GM23338 (cell line): ENCODE data around the gene NPPA. TPM values are rescaled to one million over a fixed set of nuclear protein-coding genes. Genes with fewer than 3 reads are reported as not detected.

Experiments used
- ATAC-seq: fragments of 200-7000 bp; cut with Tn5 transposase; 3 replicates; pipeline ENCODE4 v1.9.1; 2020
- DNase-seq: peaks from one replicate; pipeline ENCODE4 v3.0.0-alpha.2; 2015; ENCODE audit warnings: low spot score
- H2AFZ ChIP-seq: fragments of 200-600 bp; sonication (generic); 2 replicates; pipeline ENCODE4 v1.8.0; 2016; ENCODE audit warnings: antibody characterized with exemption, mild to moderate bottlenecking, moderate library complexity
- H3F3A ChIP-seq: fragments of 200-600 bp; sonication (generic); replicated peaks from 2 replicates; pipeline ENCODE4 v1.8.0; 2017; ENCODE audit warnings: antibody characterized with exemption, mixed run types, low read depth
- H3K27ac ChIP-seq: fragments of 200-600 bp; sonication (generic); 2 replicates; pipeline ENCODE4 v1.6.1; 2016; ENCODE audit warnings: low read depth
- H3K27me3 ChIP-seq: fragments of 200-600 bp; sonication (generic); 2 replicates; pipeline ENCODE4 v1.8.0; 2016; ENCODE audit warnings: mild to moderate bottlenecking, mixed run types, moderate library complexity; ENCODE audit not compliant: insufficient read depth
- H3K36me3 ChIP-seq: fragments of 200-600 bp; sonication (generic); 2 replicates; pipeline ENCODE4 v1.8.0; 2016; ENCODE audit warnings: mild to moderate bottlenecking; ENCODE audit not compliant: insufficient read depth
- H3K4me1 ChIP-seq: fragments of 200-600 bp; sonication (generic); 2 replicates; pipeline ENCODE4 v1.8.0; 2016; ENCODE audit warnings: mild to moderate bottlenecking, moderate library complexity; ENCODE audit not compliant: insufficient read depth
- H3K4me2 ChIP-seq: fragments of 200-600 bp; sonication (generic); 2 replicates; pipeline ENCODE4 v1.7.1; 2017; ENCODE audit warnings: mixed run types
- H3K4me3 ChIP-seq: fragments of 200-600 bp; sonication (generic); 2 replicates; pipeline ENCODE4 v1.6.1; 2016; ENCODE audit warnings: mixed run types
- H3K79me2 ChIP-seq: fragments of 200-600 bp; sonication (generic); replicated peaks from 2 replicates; pipeline ENCODE4 v1.8.0; 2017; ENCODE audit warnings: mild to moderate bottlenecking; ENCODE audit not compliant: insufficient read depth
- H3K9me2 ChIP-seq: fragments of 200-600 bp; sonication (generic); 2 replicates; pipeline ENCODE4 v1.8.0; 2017; ENCODE audit not compliant: insufficient read depth
- H4K20me1 ChIP-seq: fragments of 200-600 bp; sonication (generic); replicated peaks from 2 replicates; pipeline ENCODE4 v1.8.0; 2017; ENCODE audit warnings: mild to moderate bottlenecking; ENCODE audit not compliant: insufficient read depth
- H3K27ac Mint-ChIP-seq: 2 replicates; pipeline ENCODE4 v1.8.0; 2020; ENCODE audit warnings: inconsistent platforms, mild to moderate bottlenecking, moderate library complexity, mixed read lengths
- H3K27me3 Mint-ChIP-seq: 3 replicates; pipeline ENCODE4 v1.8.0; 2022; ENCODE audit warnings: low read depth, mild to moderate bottlenecking, moderate library complexity, mixed read lengths, inconsistent platforms; ENCODE audit not compliant: insufficient read depth, poor library complexity
- H3K36me3 Mint-ChIP-seq: 3 replicates; pipeline ENCODE4 v1.8.0; 2021; ENCODE audit warnings: low read depth, mild to moderate bottlenecking, inconsistent platforms, moderate library complexity, mixed read lengths
- H3K4me1 Mint-ChIP-seq: 3 replicates; pipeline ENCODE4 v1.8.0; 2020; ENCODE audit warnings: mild to moderate bottlenecking, inconsistent platforms, mixed read lengths
- H3K4me3 Mint-ChIP-seq: 3 replicates; pipeline ENCODE4 v1.8.0; 2021; ENCODE audit warnings: moderate library complexity, mild to moderate bottlenecking, inconsistent platforms, mixed read lengths
- H3K9me3 Mint-ChIP-seq: 3 replicates; pipeline ENCODE4 v1.8.0; 2020; ENCODE audit warnings: moderate library complexity, mild to moderate bottlenecking, inconsistent platforms, mixed read lengths
- NANOG ChIP-seq: IDR thresholded peaks from 2 replicates; pipeline ENCODE4 v1.6.1; 2016; ENCODE audit warnings: antibody characterized with exemption, borderline replicate concordance
- POLR2AphosphoS5 ChIP-seq: IDR thresholded peaks from 2 replicates; pipeline ENCODE4 v1.6.1; 2016; ENCODE audit warnings: antibody characterized with exemption, low read depth
- STAT1 ChIP-seq: IDR thresholded peaks from one replicate; pipeline ENCODE4 v1.6.1; 2016; ENCODE audit warnings: antibody characterized with exemption; ENCODE audit not compliant: unreplicated experiment
- ZNF331 ChIP-seq: fragments of 250-450 bp; sonication (Bioruptor Pico); IDR thresholded peaks from 2 replicates; pipeline ENCODE4 v1.5.0; 2020; ENCODE audit warnings: low read depth, mild to moderate bottlenecking, moderate library complexity
- polyA plus RNA-seq: library from polyadenylated mRNA; unstranded; fragments of >200 nt; fragmentation: Nextera tagmentation; extraction: Ambion mirVana; gene quantifications from 2 replicates; pipeline ENCODE4 v1.2.1, GENCODE V29; 2016
- total RNA-seq: library from RNA; depleted of rRNA; stranded (reverse); fragments of >200 nt; shearing (Covaris generic); gene quantifications from 2 replicates; pipeline ENCODE4 v1.2.3, GENCODE V29; 2014
- TF ChIP-seq, protein P1 (sequence below): IDR thresholded peaks from one replicate; pipeline ENCODE4 v1.6.1; 2018; ENCODE audit warnings: antibody characterized with exemption; ENCODE audit not compliant: unreplicated experiment
- TF ChIP-seq, protein P2 (sequence below), 2 experiments: fragments of 200-600 bp in 1 of 2; sonication (generic) in 1 of 2; conservative IDR thresholded peaks; 2 replicates each; pipeline versions ENCODE4 v1.5.1 to v1.6.1; 2016 to 2017; ENCODE audit warnings: antibody characterized with exemption in 2 of 2, low read depth in 2 of 2, mild to moderate bottlenecking in 2 of 2, moderate library complexity in 1 of 2

The NPPA gene
- total and polyA plus RNA-seq, 2 experiments from 2014 or later: 0.29 TPM; not detected in 1

DNA sequence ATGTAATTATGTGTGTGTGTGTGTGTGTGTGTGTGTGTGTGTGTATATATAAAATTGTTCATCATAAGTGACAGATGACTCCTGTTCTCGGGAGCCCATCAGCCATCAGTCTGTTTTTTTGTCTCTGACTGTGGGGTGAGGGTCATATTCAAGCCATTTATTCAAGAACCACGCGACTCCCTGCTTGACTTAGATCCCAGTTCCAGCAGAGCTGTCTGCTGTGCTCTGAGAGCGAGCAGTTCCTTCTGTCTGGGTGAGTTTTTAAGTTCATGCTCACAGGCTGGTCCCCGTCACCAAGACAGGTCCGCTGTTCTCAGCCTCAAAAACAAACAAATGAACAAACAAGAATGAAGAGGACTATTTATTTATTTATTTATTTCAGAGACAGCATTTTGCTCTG, 29.5 kb upstream of the NPPA start:
- Mint-ChIP-seq H3K27ac (no peak overlapping the region), H3K36me3 (no peaks in the 10 kb centered on the region; the same call in 2 of the 3 replicates), H3K27me3 (peaks cover 10% of the 10 kb centered on the region), H3K4me1 (no peaks in the 10 kb centered on the region; the same call in 1 of the 3 replicates), H3K4me3 (no peak overlapping the region), H3K9me3 (no peaks in the 10 kb centered on the region)
- Histone ChIP-seq H3K4me1 (no peaks in the 10 kb centered on the region), H3K4me2 (no peak overlapping the region), H3K4me3 (no peak overlapping the region), H3K9me2 (no peaks in the 10 kb centered on the region), H3K27ac (no peak overlapping the region), H3K79me2 (no peaks in the 10 kb centered on the region), H3K27me3 (no peaks in the 10 kb centered on the region), H3F3A (no peaks in the 10 kb centered on the region), H2AFZ (no peak overlapping the region), H4K20me1 (no peaks in the 10 kb centered on the region), H3K36me3 (no peaks in the 10 kb centered on the region)
- DNase-seq (no peak), ATAC-seq (no peak)
- TF ChIP-seq, protein P1, sequence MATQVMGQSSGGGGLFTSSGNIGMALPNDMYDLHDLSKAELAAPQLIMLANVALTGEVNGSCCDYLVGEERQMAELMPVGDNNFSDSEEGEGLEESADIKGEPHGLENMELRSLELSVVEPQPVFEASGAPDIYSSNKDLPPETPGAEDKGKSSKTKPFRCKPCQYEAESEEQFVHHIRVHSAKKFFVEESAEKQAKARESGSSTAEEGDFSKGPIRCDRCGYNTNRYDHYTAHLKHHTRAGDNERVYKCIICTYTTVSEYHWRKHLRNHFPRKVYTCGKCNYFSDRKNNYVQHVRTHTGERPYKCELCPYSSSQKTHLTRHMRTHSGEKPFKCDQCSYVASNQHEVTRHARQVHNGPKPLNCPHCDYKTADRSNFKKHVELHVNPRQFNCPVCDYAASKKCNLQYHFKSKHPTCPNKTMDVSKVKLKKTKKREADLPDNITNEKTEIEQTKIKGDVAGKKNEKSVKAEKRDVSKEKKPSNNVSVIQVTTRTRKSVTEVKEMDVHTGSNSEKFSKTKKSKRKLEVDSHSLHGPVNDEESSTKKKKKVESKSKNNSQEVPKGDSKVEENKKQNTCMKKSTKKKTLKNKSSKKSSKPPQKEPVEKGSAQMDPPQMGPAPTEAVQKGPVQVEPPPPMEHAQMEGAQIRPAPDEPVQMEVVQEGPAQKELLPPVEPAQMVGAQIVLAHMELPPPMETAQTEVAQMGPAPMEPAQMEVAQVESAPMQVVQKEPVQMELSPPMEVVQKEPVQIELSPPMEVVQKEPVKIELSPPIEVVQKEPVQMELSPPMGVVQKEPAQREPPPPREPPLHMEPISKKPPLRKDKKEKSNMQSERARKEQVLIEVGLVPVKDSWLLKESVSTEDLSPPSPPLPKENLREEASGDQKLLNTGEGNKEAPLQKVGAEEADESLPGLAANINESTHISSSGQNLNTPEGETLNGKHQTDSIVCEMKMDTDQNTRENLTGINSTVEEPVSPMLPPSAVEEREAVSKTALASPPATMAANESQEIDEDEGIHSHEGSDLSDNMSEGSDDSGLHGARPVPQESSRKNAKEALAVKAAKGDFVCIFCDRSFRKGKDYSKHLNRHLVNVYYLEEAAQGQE: no peak
- TF ChIP-seq STAT1: no peak
- TF ChIP-seq ZNF331: no peak

DNA sequence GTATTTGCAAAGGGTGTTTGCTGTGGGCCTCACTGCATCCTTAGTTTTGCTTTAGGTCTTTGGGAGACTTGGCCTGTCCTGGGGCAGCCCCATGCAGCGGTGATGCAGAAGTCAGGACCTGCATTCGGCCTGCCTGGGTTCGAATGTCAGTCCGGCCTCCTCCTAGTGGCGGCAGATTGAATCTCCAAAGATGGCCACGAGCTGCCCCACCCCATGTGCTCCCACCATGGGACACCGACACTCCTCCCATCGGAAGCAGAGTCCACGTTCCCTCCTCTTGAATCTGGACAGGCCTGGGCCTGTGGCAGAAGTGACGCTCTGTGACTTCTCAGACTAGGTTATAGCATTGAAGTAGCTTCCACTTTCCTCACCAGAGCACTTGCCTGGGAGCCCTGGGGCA, 27.5 kb upstream of the NPPA start:
- H4K20me1 ChIP-seq: no peaks in the 10 kb centered on the region
- H3K36me3 ChIP-seq: no peaks in the 10 kb centered on the region
- no peak overlapping the region for H3K27ac ChIP-seq
- no peak for TF ChIP-seq NANOG
- TF ChIP-seq POLR2AphosphoS5: no peak
- TF ChIP-seq, protein P2, sequence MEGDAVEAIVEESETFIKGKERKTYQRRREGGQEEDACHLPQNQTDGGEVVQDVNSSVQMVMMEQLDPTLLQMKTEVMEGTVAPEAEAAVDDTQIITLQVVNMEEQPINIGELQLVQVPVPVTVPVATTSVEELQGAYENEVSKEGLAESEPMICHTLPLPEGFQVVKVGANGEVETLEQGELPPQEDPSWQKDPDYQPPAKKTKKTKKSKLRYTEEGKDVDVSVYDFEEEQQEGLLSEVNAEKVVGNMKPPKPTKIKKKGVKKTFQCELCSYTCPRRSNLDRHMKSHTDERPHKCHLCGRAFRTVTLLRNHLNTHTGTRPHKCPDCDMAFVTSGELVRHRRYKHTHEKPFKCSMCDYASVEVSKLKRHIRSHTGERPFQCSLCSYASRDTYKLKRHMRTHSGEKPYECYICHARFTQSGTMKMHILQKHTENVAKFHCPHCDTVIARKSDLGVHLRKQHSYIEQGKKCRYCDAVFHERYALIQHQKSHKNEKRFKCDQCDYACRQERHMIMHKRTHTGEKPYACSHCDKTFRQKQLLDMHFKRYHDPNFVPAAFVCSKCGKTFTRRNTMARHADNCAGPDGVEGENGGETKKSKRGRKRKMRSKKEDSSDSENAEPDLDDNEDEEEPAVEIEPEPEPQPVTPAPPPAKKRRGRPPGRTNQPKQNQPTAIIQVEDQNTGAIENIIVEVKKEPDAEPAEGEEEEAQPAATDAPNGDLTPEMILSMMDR (conservative IDR thresholded peaks at IDR 0.05; ENCODE audit: low read depth in 2 of 2): peak; percentile 36 to 46
- H3F3A ChIP-seq: no peaks in the 10 kb centered on the region
- no peaks in the 10 kb centered on the region; the same call in 2 of the 3 replicates for H3K36me3 Mint-ChIP-seq
- H3K4me1 ChIP-seq: no peaks in the 10 kb centered on the region
- ATAC-seq (peak; percentile 75), DNase-seq (peak; percentile 58)
- H3K4me2 ChIP-seq: no peak overlapping the region
- H3K9me3 Mint-ChIP-seq: no peaks in the 10 kb centered on the region
- no peak overlapping the region for H3K4me3 ChIP-seq
- H3K4me1 Mint-ChIP-seq: no peaks in the 10 kb centered on the region; the same call in 2 of the 3 replicates
- peak overlapping the region; percentile 78 for H2AFZ ChIP-seq
- no peak overlapping the region for H3K27ac Mint-ChIP-seq
- peaks cover 13% of the 10 kb centered on the region for H3K27me3 Mint-ChIP-seq
- no peaks in the 10 kb centered on the region for H3K79me2 ChIP-seq
- H3K4me3 Mint-ChIP-seq: no peak overlapping the region
- no peaks in the 10 kb centered on the region for H3K27me3 ChIP-seq
- no peaks in the 10 kb centered on the region for H3K9me2 ChIP-seq
